ENCODE results near the gene TP53I3. TPM values are rescaled to one million over a fixed set of nuclear protein-coding genes. Genes with fewer than 3 reads are reported as not detected.

The TP53I3 gene
- total RNA-seq, 1 experiment from 2014 or later, result 13.5 TPM

GRCh38 chr2:24038786-24039499 lies 45.7 kb downstream of the TP53I3 start:
- no peaks in the 10 kb centered on the region for H3K27me3 ChIP-seq (ENCODE audit: low read length)
- no peak overlapping the region for H3K9ac ChIP-seq (ENCODE audit: low read length)
- H3K4me1 ChIP-seq (ENCODE audit: low read length), result peaks cover 4% of the 10 kb centered on the region; the same call in 1 of the 2 replicates
- peaks cover 71% of the 10 kb centered on the region for H3K79me2 ChIP-seq (ENCODE audit: low read length)
- H3K27ac ChIP-seq (ENCODE audit: low read length), result no peak overlapping the region
- H3K36me3 ChIP-seq (ENCODE audit: insufficient read depth, low read length), result peaks cover 18% of the 10 kb centered on the region
- H3K9me2 ChIP-seq (replicated peaks; ENCODE audit: insufficient read depth, low read length), result no peaks in the 10 kb centered on the region
- no peaks in the 10 kb centered on the region for H4K20me1 ChIP-seq (ENCODE audit: insufficient read depth, low read depth, low read length)
- H3K9me3 ChIP-seq (ENCODE audit: low read length), result no peaks in the 10 kb centered on the region
- no peak overlapping the region for H3K4me2 ChIP-seq (ENCODE audit: low read depth, low read length, poor library complexity, severe bottlenecking)
- H2AFZ ChIP-seq (ENCODE audit: low read length), result no peak overlapping the region
- DNase-seq, result no peak
- no peak overlapping the region for H3K4me3 ChIP-seq (ENCODE audit: low read length)

Small RNA genes within 50 kb of the gene (small RNA-seq; reads per million reads assigned to genes)
- gene RNU6-370P, result not detected

Other genes with a start within 250 kb of the TP53I3 start
- 17.1 and 34.5 TPM in 2 replicates for gene ATAD2B, start 157.7 kb downstream of the TP53I3 start, total RNA-seq (2014; rRNA removed; shearing (Covaris generic); ENCODE audit: low replicate concordance)
- gene UBXN2A, start 144.4 kb downstream of the TP53I3 start, total RNA-seq (2014; rRNA removed; shearing (Covaris generic); ENCODE audit: low replicate concordance), result 11.0 and 12.0 TPM in 2 replicates
- not detected in 2 replicates for gene MFSD2B, start 74.7 kb downstream of the TP53I3 start, total RNA-seq (2014; rRNA removed; shearing (Covaris generic); ENCODE audit: low replicate concordance)
- gene WDCP, start 37.4 kb downstream of the TP53I3 start, total RNA-seq (2014; rRNA removed; shearing (Covaris generic); ENCODE audit: low replicate concordance), result 8.8 and 24.3 TPM in 2 replicates
- 0.71 and 3.6 TPM in 2 replicates for gene FKBP1B, start 35.1 kb downstream of the TP53I3 start, total RNA-seq (2014; rRNA removed; shearing (Covaris generic); ENCODE audit: low replicate concordance)
- 181 and 285 TPM in 2 replicates for gene SF3B6, start 8.5 kb downstream of the TP53I3 start, total RNA-seq (2014; rRNA removed; shearing (Covaris generic); ENCODE audit: low replicate concordance)
- gene PFN4, start 38.5 kb upstream of the TP53I3 start, total RNA-seq (2014; rRNA removed; shearing (Covaris generic); ENCODE audit: low replicate concordance), result 2.1 TPM in 1 of 2 replicates, not detected in the other
- gene FAM228B, start 38.6 kb upstream of the TP53I3 start, total RNA-seq (2014; rRNA removed; shearing (Covaris generic); ENCODE audit: low replicate concordance), result 6.4 and 16.8 TPM in 2 replicates
- 0.25 TPM in 1 of 2 replicates, not detected in the other for gene FAM228A, start 90.2 kb upstream of the TP53I3 start, total RNA-seq (2014; rRNA removed; shearing (Covaris generic); ENCODE audit: low replicate concordance)

Measured in Karpas-422 (cell line).